Measurements from ENCODE around the gene VWA2. TPM values are rescaled to one million over a fixed set of nuclear protein-coding genes. Genes with fewer than 3 reads are reported as not detected.
A peak's percentile ranks its signal among the peaks of the same experiment; 100 is the strongest.

VWA2 gene
- polyA plus RNA-seq, 2 of the 4 experiments (the other 2 are of a cell fraction) = not detected

DNA sequence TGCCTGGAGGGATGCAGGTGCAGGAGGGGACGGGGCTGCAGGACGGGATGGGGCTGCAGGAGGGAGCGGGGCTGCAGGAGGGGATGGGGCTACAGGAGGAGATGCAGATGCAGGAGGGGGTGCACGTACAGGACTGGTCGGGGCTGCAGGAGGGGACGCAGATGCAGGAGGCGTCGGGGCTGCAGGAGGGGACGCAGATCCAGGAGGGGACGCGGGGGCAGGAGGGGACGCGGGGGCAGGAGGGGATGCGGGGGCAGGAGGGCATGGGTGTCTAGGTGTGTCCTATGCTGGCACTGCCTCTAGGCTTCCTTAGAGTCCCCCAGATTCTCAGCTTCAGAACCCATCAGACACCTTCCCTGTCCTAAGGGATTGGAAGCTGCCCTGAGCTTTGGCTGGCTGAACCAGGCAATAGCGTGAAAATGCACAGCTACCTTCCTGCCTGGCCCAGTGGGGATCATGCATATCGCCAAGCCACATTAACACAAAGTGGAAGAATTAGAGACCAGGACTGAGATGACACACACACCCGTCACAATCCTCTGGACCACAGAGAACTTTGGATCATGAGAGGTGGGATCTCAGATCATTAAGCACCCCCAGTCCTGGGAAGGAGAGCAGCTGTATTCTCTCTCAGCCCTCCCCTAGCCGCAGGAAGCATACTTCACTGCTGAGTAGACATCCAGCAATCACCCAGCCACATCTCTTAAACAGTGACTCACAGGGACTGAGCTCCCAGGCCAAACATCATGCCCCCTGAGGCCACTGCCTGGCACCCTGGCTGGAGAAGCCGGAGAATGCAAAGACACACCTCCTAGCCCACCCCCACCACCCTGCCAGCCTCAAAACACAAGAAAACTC, 67.3 kb downstream of the VWA2 start (continued):
- no peak for TF ChIP-seq EHF (CRISPR knock-in tag; IDR thresholded peaks at IDR 0.05)
- TF ChIP-seq, protein P1, sequence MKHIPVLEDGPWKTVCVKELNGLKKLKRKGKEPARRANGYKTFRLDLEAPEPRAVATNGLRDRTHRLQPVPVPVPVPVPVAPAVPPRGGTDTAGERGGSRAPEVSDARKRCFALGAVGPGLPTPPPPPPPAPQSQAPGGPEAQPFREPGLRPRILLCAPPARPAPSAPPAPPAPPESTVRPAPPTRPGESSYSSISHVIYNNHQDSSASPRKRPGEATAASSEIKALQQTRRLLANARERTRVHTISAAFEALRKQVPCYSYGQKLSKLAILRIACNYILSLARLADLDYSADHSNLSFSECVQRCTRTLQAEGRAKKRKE (CRISPR knock-in tag; IDR thresholded peaks at IDR 0.05; ENCODE audit: low read depth) = no peak
- peak; percentile 24 to 56; a peak in 1 of 5 replicates for TF ChIP-seq JUN (IDR thresholded peaks at IDR 0.05)
- TF ChIP-seq RAD21 (conservative IDR thresholded peaks at IDR 0.05 in 1 of 2, IDR thresholded peaks at IDR 0.05 in 1 of 2) = peak; percentile 20; a peak in 3 of 5 replicates
- TF ChIP-seq HEYL (CRISPR knock-in tag; IDR thresholded peaks at IDR 0.05) = no peak
- no peak for TF ChIP-seq ZNF302 (CRISPR knock-in tag; IDR thresholded peaks at IDR 0.05)
- no peak for TF ChIP-seq HOXA7 (CRISPR knock-in tag; IDR thresholded peaks at IDR 0.05)
- TF ChIP-seq, protein P2, sequence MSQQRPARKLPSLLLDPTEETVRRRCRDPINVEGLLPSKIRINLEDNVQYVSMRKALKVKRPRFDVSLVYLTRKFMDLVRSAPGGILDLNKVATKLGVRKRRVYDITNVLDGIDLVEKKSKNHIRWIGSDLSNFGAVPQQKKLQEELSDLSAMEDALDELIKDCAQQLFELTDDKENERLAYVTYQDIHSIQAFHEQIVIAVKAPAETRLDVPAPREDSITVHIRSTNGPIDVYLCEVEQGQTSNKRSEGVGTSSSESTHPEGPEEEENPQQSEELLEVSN (IDR thresholded peaks at IDR 0.05; ENCODE audit: borderline replicate concordance, low read depth) = no peak
- TF ChIP-seq TFCP2L1 (CRISPR knock-in tag; IDR thresholded peaks at IDR 0.05) = no peak
- no peak for TF ChIP-seq HOXB13 (CRISPR knock-in tag; IDR thresholded peaks at IDR 0.05; ENCODE audit: low read depth)
- no peak for TF ChIP-seq CHD2 (IDR thresholded peaks at IDR 0.05; ENCODE audit: low read length, partially characterized antibody)
- no peak for TF ChIP-seq RFX5 (IDR thresholded peaks at IDR 0.05)
- no peak for TF ChIP-seq ESRRA (IDR thresholded peaks at IDR 0.05; ENCODE audit: borderline replicate concordance, low read length)
- peak; percentile 92 for TF ChIP-seq GATA3 (IDR thresholded peaks at IDR 0.05; ENCODE audit: borderline replicate concordance)
- TF ChIP-seq, protein P3, sequence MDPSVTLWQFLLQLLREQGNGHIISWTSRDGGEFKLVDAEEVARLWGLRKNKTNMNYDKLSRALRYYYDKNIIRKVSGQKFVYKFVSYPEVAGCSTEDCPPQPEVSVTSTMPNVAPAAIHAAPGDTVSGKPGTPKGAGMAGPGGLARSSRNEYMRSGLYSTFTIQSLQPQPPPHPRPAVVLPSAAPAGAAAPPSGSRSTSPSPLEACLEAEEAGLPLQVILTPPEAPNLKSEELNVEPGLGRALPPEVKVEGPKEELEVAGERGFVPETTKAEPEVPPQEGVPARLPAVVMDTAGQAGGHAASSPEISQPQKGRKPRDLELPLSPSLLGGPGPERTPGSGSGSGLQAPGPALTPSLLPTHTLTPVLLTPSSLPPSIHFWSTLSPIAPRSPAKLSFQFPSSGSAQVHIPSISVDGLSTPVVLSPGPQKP (IDR thresholded peaks at IDR 0.05; ENCODE audit: low read depth, low read length) = no peak
- TF ChIP-seq NPAS2 (CRISPR knock-in tag; IDR thresholded peaks at IDR 0.05; ENCODE audit: borderline replicate concordance) = no peak
- TF ChIP-seq EHMT2 (IDR thresholded peaks at IDR 0.05; ENCODE audit: low read depth) = no peak
- TF ChIP-seq, protein P4, sequence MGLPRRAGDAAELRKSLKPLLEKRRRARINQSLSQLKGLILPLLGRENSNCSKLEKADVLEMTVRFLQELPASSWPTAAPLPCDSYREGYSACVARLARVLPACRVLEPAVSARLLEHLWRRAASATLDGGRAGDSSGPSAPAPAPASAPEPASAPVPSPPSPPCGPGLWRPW (IDR thresholded peaks at IDR 0.05) = no peak
- no peak for TF ChIP-seq ZSCAN20 (CRISPR knock-in tag; IDR thresholded peaks at IDR 0.05)
- no peak for TF ChIP-seq MYC (IDR thresholded peaks at IDR 0.05; ENCODE audit: borderline replicate concordance, low read length)
- TF ChIP-seq RNF2 (IDR thresholded peaks at IDR 0.05; ENCODE audit: borderline replicate concordance, low read depth) = no peak
- TF ChIP-seq, protein P5, sequence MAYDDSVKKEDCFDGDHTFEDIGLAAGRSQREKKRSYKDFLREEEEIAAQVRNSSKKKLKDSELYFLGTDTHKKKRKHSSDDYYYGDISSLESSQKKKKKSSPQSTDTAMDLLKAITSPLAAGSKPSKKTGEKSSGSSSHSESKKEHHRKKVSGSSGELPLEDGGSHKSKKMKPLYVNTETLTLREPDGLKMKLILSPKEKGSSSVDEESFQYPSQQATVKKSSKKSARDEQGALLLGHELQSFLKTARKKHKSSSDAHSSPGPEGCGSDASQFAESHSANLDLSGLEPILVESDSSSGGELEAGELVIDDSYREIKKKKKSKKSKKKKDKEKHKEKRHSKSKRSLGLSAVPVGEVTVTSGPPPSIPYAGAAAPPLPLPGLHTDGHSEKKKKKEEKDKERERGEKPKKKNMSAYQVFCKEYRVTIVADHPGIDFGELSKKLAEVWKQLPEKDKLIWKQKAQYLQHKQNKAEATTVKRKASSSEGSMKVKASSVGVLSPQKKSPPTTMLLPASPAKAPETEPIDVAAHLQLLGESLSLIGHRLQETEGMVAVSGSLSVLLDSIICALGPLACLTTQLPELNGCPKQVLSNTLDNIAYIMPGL (CRISPR knock-in tag; IDR thresholded peaks at IDR 0.05; ENCODE audit: borderline replicate concordance) = no peak

Measured in A549 (cell line).